HepG2 (cell line): Measurements from ENCODE around the gene PRCD. TPM values are rescaled to one million over a fixed set of nuclear protein-coding genes. Genes with fewer than 3 reads are reported as not detected.

Source experiments
- ATAC-seq: fragments of 200-7000 bp; cut with Tn5 transposase; 3 replicates; pipeline ENCODE4 v1.9.1; 2020; ENCODE audit warnings: mild to moderate bottlenecking, moderate library complexity
- BruUV-seq: library from RNA; stranded (reverse); fragments of 400-500 nt; replicated peaks from 2 replicates; lab custom pipeline; 2021; lab: Mats Ljungman, UMichigan
- CTCF ChIA-PET: fragments of 300-600 bp; formaldehyde crosslinking; extraction: SDS; loops from one replicate; lab custom pipeline; 2021; ENCODE audit warnings: low total read pairs, inconsistent platforms, low intra/inter-chr PET ratio; lab: Yijun Ruan, JAX
- POLR2A ChIA-PET: fragments of 350-600 bp; sonication (Branson Sonifier 250); formaldehyde crosslinking; loops from one replicate; lab custom pipeline; 2020; ENCODE audit warnings: antibody characterized with exemption, inconsistent platforms; lab: Yijun Ruan, JAX
- DNase-seq: peaks from one replicate; pipeline ENCODE4 v3.0.0-alpha.2; 2015; ENCODE audit warnings: low spot score
- FAIRE-seq: peaks from 3 replicates; lab custom pipeline; 2011; peaks lifted over from hg19 to GRCh38; lab: Jason Lieb, UNC
- H2AFZ ChIP-seq: one replicate; pipeline ENCODE4 v1.6.1; 2011; ENCODE audit warnings: low read length, inconsistent platforms
- H3K27ac ChIP-seq: fragments of 300-600 bp; 3 replicates; pipeline ENCODE4 v1.8.0; 2011; ENCODE audit warnings: mixed run types, mild to moderate bottlenecking, mixed read lengths, low read length, inconsistent platforms; ENCODE audit not compliant: insufficient read depth; ENCODE audit errors: extremely low read length
- H3K27me3 ChIP-seq, 2 experiments: fragments of 200-600 bp in 1 of 2; 2 replicates in 1 of 2; 3 replicates in 1 of 2; pipeline versions ENCODE4 v1.6.0 to v1.8.0; 2011; ENCODE audit warnings: low read length in 2 of 2, mild to moderate bottlenecking in 2 of 2, moderate library complexity in 2 of 2, inconsistent platforms in 1 of 2; ENCODE audit not compliant: insufficient read depth in 2 of 2, control insufficient read depth in 1 of 2
- H3K36me3 ChIP-seq, 2 experiments: fragments of 200-600 bp in 1 of 2; replicated peaks in 1 of 2; 2 replicates in 1 of 2; 3 replicates in 1 of 2; pipeline versions ENCODE4 v1.5.1 to v1.8.0; 2011; ENCODE audit warnings: low read length in 2 of 2, inconsistent platforms in 1 of 2; ENCODE audit not compliant: insufficient read depth in 2 of 2, control insufficient read depth in 1 of 2
- H3K4me1 ChIP-seq: 2 replicates; pipeline ENCODE4 v1.5.1; 2012; ENCODE audit warnings: low read length, inconsistent platforms; ENCODE audit not compliant: insufficient read depth
- H3K4me2 ChIP-seq: 2 replicates; pipeline ENCODE4 v1.6.0; 2011; ENCODE audit warnings: low read depth, low read length, inconsistent platforms
- H3K4me3 ChIP-seq, 3 experiments: fragments of 200-600 bp in 1 of 3; sonication (generic), shearing (Covaris generic) in 1 of 3; replicated peaks in 1 of 3; 2 replicates each; pipeline ENCODE4 v1.5.1; 2011 to 2016; ENCODE audit warnings: low read length in 3 of 3, inconsistent platforms in 2 of 3, low read depth in 2 of 3, mild to moderate bottlenecking in 2 of 3, control low read depth in 1 of 3, mixed read lengths in 1 of 3; ENCODE audit not compliant: insufficient read depth in 1 of 3
- H3K79me2 ChIP-seq: one replicate; pipeline ENCODE4 v1.6.1; 2011; ENCODE audit warnings: low read length, inconsistent platforms; ENCODE audit not compliant: insufficient read depth
- H3K9ac ChIP-seq: 2 replicates; pipeline ENCODE4 v1.6.0; 2011; ENCODE audit warnings: mild to moderate bottlenecking, low read depth, low read length, inconsistent platforms; ENCODE audit not compliant: insufficient read depth
- H3K9me3 ChIP-seq: 2 replicates; pipeline ENCODE4 v1.5.1; 2012; ENCODE audit warnings: mild to moderate bottlenecking, low read length
- H4K20me1 ChIP-seq: 2 replicates; pipeline ENCODE4 v1.6.0; 2011; ENCODE audit warnings: inconsistent platforms, mild to moderate bottlenecking, low read length, moderate library complexity; ENCODE audit not compliant: insufficient read depth
- ATF7 ChIP-seq, 2 experiments: fragments of 450-650 bp in 1 of 2; sonication (generic) in 1 of 2; formaldehyde crosslinking in 1 of 2; IDR thresholded peaks; 2 replicates each; pipeline versions ENCODE4 v1.4.0 to v1.6.1; 2016 to 2020; ENCODE audit warnings: antibody characterized with exemption in 1 of 2, mild to moderate bottlenecking in 1 of 2, missing genetic modification reagents in 1 of 2
- HMGA1 ChIP-seq: sonication (generic); formaldehyde crosslinking; conservative IDR thresholded peaks from 2 replicates; pipeline ENCODE4 v1.4.0; 2020; ENCODE audit warnings: missing genetic modification reagents
- HNF4G ChIP-seq, 2 experiments: sonication (generic) in 1 of 2; formaldehyde crosslinking in 1 of 2; IDR thresholded peaks; 2 replicates each; pipeline versions ENCODE4 v1.4.0 to v1.6.1; 2011 to 2020; ENCODE audit warnings: borderline replicate concordance in 2 of 2, low read depth in 2 of 2, mild to moderate bottlenecking in 2 of 2, low read length in 1 of 2, missing genetic modification reagents in 1 of 2, moderate library complexity in 1 of 2
- MED8 ChIP-seq: sonication (generic); formaldehyde crosslinking; IDR thresholded peaks from 2 replicates; pipeline ENCODE4 v1.8.1; 2023; ENCODE audit warnings: mild to moderate bottlenecking, missing genetic modification reagents; ENCODE audit not compliant: insufficient replicate concordance
- PRMT3 ChIP-seq: sonication (generic); formaldehyde crosslinking; IDR thresholded peaks from 2 replicates; pipeline ENCODE4 v1.8.1; 2022; ENCODE audit warnings: low read depth, mild to moderate bottlenecking, moderate library complexity, missing genetic modification reagents, borderline replicate concordance
- SMAD1 ChIP-seq: sonication (generic); formaldehyde crosslinking; IDR thresholded peaks from 2 replicates; pipeline ENCODE4 v1.4.0; 2020; ENCODE audit warnings: missing genetic modification reagents, low read depth, mild to moderate bottlenecking, borderline replicate concordance
- SRSF1 ChIP-seq: fragments of 200-400 bp; formaldehyde crosslinking; optimal IDR thresholded peaks from 2 replicates; pipeline ENCODE3; 2017; ENCODE audit warnings: mild to moderate bottlenecking, low read depth, low read length, moderate library complexity
- U2AF2 ChIP-seq: fragments of 200-400 bp; formaldehyde crosslinking; IDR thresholded peaks from 2 replicates; pipeline ENCODE4 v1.6.1; 2017; ENCODE audit warnings: low read depth, mild to moderate bottlenecking, low read length
- ZNF749 ChIP-seq: sonication (generic); formaldehyde crosslinking; IDR thresholded peaks from 2 replicates; pipeline ENCODE4 v1.8.0; 2022; ENCODE audit warnings: mild to moderate bottlenecking, missing genetic modification reagents, moderate library complexity, borderline replicate concordance
- ZNF777 ChIP-seq: sonication (generic); formaldehyde crosslinking; IDR thresholded peaks from 2 replicates; pipeline ENCODE4 v1.4.0; 2020; ENCODE audit warnings: missing genetic modification reagents
- ZNF878 ChIP-seq: sonication (generic); formaldehyde crosslinking; IDR thresholded peaks from 2 replicates; pipeline ENCODE4 v1.8.1; 2023; ENCODE audit warnings: mild to moderate bottlenecking, missing genetic modification reagents, moderate library complexity
- WGBS: methylation state at CpG from one replicate; pipeline ENCODE4 v1.1.6; 2017; ENCODE audit warnings: low lambda C conversion rate; 5-methylcytosine and 5-hydroxymethylcytosine counted together
- in situ Hi-C: cut with HindIII; loops from 2 replicates; pipeline ENCODE4 v1.10.0; 2017; ENCODE audit warnings: low pct_unique_long_range_greater_than_20kb; ENCODE audit not compliant: extremely low pct_ligation_motif_present
- intact Hi-C: fragments of 100-400 bp; cut with micrococcal nuclease; formaldehyde crosslinking; loops from one replicate; pipeline ENCODE4 v1.10.0; 2022; ENCODE audit not compliant: unreplicated experiment
- polyA plus RNA-seq, 8 experiments: library from polyadenylated mRNA; depleted of rRNA in 3 of 8; stranded (reverse) in 7 of 8; unstranded in 1 of 8; fragments of >200 nt; fragmentation: Illumina TruSeq in 4 of 8; extraction: Trizol in 4 of 8; gene quantifications; 2 replicates each; pipeline versions ENCODE4 v1.2.1 to v1.2.3, GENCODE V29; 2011 to 2016; ENCODE audit warnings: low read depth in 4 of 8, missing spikeins in 1 of 8, mixed read lengths in 1 of 8; ENCODE audit not compliant: insufficient read depth in 1 of 8
- total RNA-seq, 5 experiments: library from RNA; depleted of rRNA; stranded (reverse); fragments of >200 nt; fragmentation: Illumina TruSeq; extraction: Trizol; gene quantifications; 2 replicates each; pipeline ENCODE4 v1.2.3, GENCODE V29; 2016; ENCODE audit warnings: low read depth in 1 of 5
- TF ChIP-seq, protein P1 (sequence below): sonication (generic); formaldehyde crosslinking; IDR thresholded peaks from 2 replicates; pipeline ENCODE4 v1.4.0; 2020; ENCODE audit warnings: missing genetic modification reagents

Gene PRCD
- total and polyA plus RNA-seq, 2 of the 13 experiments (the other 11 are each of a cell fraction or from before 2014, with no cell fraction given) = 0.51 TPM; not detected in 1

DNA sequence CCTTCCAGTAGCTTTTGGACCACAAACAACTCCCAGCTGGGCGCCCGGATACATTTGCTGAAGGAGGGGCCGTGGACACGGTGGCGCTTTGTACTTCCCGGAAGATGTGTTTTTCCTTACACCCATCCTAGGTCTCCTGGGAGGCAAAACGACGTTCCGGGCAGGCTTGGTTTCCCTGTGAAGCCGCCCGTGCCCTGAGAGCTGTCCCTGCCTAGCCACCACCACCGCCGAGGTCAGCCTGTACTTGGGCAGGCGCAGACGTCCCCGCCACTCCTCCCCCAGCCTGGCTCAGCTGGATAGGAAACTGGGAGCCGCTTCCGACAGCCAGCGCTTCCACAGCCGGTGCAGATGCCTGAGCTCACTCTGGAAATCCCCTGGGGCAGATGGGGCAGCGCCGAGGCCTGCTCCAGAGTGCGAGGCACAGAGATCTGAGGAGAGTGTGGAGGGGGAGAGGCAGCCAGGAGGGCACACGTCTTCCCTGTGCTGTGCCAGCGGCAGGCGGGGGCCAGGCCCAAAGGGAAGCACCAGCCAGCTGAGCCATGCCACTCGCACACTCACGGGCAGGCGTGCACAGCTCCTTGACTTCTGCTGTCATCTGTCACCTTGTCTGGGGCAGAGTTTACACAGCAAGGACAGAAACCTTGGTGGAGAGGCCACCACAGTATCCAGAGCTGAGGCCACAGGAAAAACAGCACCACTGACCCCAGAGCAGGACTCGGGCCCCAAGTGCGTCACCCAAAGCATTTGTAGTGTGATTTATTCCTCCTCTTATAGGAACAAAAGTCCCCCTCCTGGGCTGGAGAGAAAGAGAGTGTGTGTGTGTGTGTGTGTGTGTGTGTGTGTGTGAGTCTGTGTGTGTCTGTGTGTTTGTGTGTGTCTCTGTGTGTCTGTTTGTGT lies 41.6 kb upstream of the PRCD start (continued):
- TF ChIP-seq, protein P1, sequence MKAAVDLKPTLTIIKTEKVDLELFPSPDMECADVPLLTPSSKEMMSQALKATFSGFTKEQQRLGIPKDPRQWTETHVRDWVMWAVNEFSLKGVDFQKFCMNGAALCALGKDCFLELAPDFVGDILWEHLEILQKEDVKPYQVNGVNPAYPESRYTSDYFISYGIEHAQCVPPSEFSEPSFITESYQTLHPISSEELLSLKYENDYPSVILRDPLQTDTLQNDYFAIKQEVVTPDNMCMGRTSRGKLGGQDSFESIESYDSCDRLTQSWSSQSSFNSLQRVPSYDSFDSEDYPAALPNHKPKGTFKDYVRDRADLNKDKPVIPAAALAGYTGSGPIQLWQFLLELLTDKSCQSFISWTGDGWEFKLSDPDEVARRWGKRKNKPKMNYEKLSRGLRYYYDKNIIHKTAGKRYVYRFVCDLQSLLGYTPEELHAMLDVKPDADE = no peak

DNA sequence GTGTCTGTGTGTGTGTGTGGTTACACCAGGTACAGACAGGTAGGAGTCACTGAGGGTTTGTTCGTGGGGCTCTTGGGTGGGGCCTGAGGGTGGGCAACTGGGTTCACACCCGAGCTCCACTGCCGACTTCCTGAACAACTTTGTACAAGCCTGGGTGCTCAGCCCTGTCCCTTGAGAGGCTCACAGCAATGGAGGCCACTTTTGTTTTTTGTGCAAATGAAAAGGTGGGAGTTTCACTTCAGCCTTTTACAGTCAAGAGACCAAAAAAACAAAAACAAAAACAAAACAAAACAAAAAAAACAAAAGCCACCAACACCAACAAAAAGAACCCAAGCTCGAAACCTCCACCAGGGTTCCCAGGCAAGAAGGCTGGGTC lies 41.0 kb upstream of the PRCD start:
- Histone ChIP-seq H3K4me3 (peak overlapping the region; percentile 35 to 99 (median 40); a peak in 5 of 6 replicates), H3K9me3 (no peaks in the 10 kb centered on the region), H3K27me3 (no peaks in the 10 kb centered on the region; a peak in 1 of 5 replicates), H3K9ac (peak overlapping the region; percentile 91), H4K20me1 (peaks cover 18% of the 10 kb centered on the region; the same call in 1 of the 2 replicates), H3K27ac (peak overlapping the region; percentile 61), H3K79me2 (peaks cover 29% of the 10 kb centered on the region), H3K36me3 (0 out of 5 replicates have a peak, but pooled peaks cover 0 to 1% of the 10 kb centered on the region in 2 experiments), H2AFZ (no peak overlapping the region), H3K4me2 (peak overlapping the region; percentile 93), H3K4me1 (peaks cover 64% of the 10 kb centered on the region)
- DNase-seq (no peak), ATAC-seq (no peak), FAIRE-seq (no peak)
- intact Hi-C loops = no loop called here
- POLR2A ChIA-PET = interaction anchor here (0.6 to 8.2 kb wide), 30 partner anchors 10 to 719 kb away, joined by 3 to 252 read pairs (median 9); partner anchors contain the start of genes AANAT, MFSD11, PRPSAP1 and SPHK1
- WGBS = 14% methylated on average over 4 of the region's 4 CpGs
- TF ChIP-seq U2AF2 (0 out of 2 replicates have a peak, but pooled peaks have one; percentile 35), HMGA1 (CRISPR knock-in tag) (no peak), ZNF777 (CRISPR knock-in tag) (peak; percentile 22; the same call in 1 of the 2 replicates), SRSF1 (peak; percentile 0), ZNF878 (CRISPR knock-in tag) (0 out of 2 replicates have a peak, but pooled peaks have one; percentile 3), ZNF749 (0 out of 2 replicates have a peak, but pooled peaks have one; percentile 13), SMAD1 (CRISPR knock-in tag) (no peak), HNF4G (IDR thresholded peaks at IDR 0.05; ENCODE audit: borderline replicate concordance, low read depth, low read length) (no peak), HNF4G (CRISPR knock-in tag; IDR thresholded peaks at IDR 0.05; ENCODE audit: borderline replicate concordance, low read depth) (0 out of 2 replicates have a peak, but pooled peaks have one; percentile 3), MED8 (CRISPR knock-in tag) (peak; percentile 9), ATF7 (IDR thresholded peaks at IDR 0.05) (no peak), ATF7 (CRISPR knock-in tag; IDR thresholded peaks at IDR 0.05) (no peak), PRMT3 (CRISPR knock-in tag) (0 out of 2 replicates have a peak, but pooled peaks have one; percentile 42)
- CTCF ChIA-PET = interaction anchor here (1.2 kb wide), 1 partner anchor 33 kb away, joined by 3 read pairs; no protein-coding TSS in a partner anchor
- in situ Hi-C loops = no loop called here
- no TSS peak for BruUV-seq
